Measurements from ENCODE around the gene XIRP2.

The XIRP2 gene

DNA sequence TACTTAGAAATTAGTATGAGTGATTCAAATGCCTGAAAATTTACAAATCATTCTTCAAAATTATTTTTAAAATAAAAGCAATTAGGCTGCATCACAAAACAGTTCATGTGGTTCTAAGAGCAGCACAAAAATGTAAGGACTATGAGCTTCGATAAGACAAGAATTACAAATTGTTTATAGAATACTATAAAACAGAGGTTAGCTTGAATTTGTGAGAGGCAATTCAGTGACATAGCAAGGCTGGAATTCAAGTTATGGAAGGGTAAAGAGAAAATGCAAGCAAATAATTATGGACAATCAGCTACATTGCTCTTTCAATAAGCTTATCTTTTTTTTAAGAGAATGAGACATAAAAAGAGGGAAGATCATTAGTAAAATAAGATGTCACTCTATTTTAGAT, 7.1 kb upstream of the XIRP2 start:
- DNase-seq (ENCODE audit: extremely low read depth, low read depth), result no peak
- TF ChIP-seq, protein P1, sequence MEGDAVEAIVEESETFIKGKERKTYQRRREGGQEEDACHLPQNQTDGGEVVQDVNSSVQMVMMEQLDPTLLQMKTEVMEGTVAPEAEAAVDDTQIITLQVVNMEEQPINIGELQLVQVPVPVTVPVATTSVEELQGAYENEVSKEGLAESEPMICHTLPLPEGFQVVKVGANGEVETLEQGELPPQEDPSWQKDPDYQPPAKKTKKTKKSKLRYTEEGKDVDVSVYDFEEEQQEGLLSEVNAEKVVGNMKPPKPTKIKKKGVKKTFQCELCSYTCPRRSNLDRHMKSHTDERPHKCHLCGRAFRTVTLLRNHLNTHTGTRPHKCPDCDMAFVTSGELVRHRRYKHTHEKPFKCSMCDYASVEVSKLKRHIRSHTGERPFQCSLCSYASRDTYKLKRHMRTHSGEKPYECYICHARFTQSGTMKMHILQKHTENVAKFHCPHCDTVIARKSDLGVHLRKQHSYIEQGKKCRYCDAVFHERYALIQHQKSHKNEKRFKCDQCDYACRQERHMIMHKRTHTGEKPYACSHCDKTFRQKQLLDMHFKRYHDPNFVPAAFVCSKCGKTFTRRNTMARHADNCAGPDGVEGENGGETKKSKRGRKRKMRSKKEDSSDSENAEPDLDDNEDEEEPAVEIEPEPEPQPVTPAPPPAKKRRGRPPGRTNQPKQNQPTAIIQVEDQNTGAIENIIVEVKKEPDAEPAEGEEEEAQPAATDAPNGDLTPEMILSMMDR (IDR thresholded peaks at IDR 0.05; ENCODE audit: low read depth, low read length), result no peak

- DNase-seq (ENCODE audit: extremely low read depth, low read depth), result no peak
- TF ChIP-seq, protein P1 (IDR thresholded peaks at IDR 0.05; ENCODE audit: low read depth, low read length), result no peak
Measured at GRCh38 chr2:166882851-166883250, 5.4 kb upstream of the XIRP2 start.

DNA sequence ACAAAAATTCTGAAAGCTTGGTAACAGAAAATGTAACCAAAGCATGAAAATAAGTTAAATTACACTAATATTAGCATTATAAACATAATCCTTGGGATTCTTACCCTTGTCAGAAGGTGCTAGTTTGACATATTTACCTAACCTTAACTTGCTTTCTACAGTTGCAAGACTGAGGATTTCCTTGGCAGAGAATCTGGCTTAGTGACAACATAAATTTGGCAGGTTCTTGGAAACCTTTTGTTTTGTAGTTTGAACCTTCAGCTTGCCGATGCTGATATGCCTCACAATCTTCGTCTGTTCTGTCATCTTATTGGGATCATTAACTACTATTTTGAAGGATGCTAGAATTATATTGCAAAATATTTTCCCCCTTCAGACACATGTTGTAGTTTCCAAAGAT, 3.4 kb downstream of the XIRP2 start:
- no peak for DNase-seq (ENCODE audit: extremely low read depth, low read depth)
- TF ChIP-seq, protein P1 (IDR thresholded peaks at IDR 0.05; ENCODE audit: low read depth, low read length), result no peak

- DNase-seq (ENCODE audit: extremely low read depth, low read depth), result no peak
- TF ChIP-seq, protein P1 (IDR thresholded peaks at IDR 0.05; ENCODE audit: low read depth, low read length), result no peak
Measured at GRCh38 chr2:166892397-166892796, 4.1 kb downstream of the XIRP2 start.

DNA sequence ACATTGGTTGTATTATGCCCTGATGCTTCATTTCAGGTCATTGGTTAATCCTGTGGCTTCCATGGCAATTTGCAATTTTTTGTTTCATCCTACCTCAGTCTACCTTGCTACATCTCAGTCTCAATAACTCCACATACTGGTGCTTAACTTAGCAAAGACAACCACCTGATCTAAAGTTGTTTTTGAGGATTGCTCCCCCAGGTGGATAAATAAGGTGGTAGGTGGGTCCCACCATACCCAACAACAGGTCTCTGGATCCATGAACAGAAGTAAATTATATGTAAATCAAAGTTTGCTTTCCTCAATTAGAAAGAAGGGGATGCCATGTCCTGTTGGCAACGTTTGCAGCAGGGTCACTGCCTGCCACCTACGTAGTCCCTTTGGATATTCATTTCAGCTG, 7.0 kb downstream of the XIRP2 start:
- TF ChIP-seq, protein P1 (IDR thresholded peaks at IDR 0.05; ENCODE audit: low read depth, low read length), result no peak
- DNase-seq (ENCODE audit: extremely low read depth, low read depth), result no peak

GRCh38 chr2:166897666-166898065, 9.4 kb downstream of the XIRP2 start:
- TF ChIP-seq, protein P1 (IDR thresholded peaks at IDR 0.05; ENCODE audit: low read depth, low read length), result no peak
- no peak for DNase-seq (ENCODE audit: extremely low read depth, low read depth)

DNA sequence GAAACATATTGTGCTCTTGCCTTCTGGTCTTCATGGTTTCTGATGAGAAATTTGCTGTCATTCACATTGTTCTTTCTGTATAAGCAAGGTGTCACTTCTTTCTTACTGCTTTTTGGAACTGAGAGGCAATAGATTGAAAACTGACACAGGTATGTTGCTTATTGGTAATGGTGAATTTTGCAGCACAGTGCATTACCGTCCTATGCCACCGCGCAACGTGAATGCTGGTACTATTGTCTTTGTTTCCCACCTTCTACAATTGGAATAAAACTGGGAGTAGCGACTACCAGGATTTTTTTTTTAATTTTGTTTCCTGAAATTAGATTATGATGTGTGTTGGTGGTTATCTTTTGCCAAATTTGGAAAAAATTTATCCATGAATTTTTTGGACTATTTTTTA, 11.4 kb downstream of the XIRP2 start:
- no peak for DNase-seq (ENCODE audit: extremely low read depth, low read depth)
- TF ChIP-seq, protein P1 (IDR thresholded peaks at IDR 0.05; ENCODE audit: low read depth, low read length), result no peak

Measured in AG09319 (cell line).